ENCODE results near the gene PAOX.

DNA sequence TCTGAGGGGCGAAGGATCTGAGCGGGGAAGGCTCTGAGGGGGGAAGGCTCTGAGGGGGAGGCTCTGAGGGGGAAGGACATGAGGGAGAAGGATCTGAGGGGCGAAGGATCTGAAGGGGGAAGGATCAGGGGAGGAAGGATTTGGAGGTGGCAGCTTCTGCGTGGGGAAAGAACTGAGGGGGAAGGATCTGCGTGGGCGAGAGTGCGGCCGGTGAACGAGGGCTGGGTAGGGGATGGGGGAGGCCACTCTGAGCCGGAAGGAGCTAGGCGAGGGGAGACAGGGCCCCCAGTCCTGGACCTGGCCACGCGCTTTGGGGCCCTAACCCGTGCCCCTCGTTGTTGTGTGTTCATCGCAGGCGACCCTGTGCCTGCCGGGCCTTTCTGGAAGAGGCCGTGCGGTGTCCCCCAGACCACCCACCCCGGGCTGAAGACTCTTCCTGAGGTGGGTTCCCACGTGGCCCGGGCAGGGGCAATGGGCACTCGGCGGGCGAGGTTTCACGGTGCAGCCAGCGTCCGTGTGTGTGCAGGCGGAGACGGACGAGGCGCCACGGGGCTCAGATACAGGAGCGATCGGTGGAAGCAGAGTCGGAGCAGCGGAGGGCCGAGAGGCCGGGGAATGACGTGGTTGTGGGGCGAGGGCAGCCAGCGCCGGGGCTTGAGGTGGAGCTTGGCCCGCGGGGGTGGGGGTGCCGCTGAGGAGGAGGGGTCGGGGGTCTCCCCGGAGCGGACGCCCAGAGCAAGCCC, 44.4 kb upstream of the PAOX start:
- TF ChIP-seq, protein P1, sequence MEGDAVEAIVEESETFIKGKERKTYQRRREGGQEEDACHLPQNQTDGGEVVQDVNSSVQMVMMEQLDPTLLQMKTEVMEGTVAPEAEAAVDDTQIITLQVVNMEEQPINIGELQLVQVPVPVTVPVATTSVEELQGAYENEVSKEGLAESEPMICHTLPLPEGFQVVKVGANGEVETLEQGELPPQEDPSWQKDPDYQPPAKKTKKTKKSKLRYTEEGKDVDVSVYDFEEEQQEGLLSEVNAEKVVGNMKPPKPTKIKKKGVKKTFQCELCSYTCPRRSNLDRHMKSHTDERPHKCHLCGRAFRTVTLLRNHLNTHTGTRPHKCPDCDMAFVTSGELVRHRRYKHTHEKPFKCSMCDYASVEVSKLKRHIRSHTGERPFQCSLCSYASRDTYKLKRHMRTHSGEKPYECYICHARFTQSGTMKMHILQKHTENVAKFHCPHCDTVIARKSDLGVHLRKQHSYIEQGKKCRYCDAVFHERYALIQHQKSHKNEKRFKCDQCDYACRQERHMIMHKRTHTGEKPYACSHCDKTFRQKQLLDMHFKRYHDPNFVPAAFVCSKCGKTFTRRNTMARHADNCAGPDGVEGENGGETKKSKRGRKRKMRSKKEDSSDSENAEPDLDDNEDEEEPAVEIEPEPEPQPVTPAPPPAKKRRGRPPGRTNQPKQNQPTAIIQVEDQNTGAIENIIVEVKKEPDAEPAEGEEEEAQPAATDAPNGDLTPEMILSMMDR (IDR thresholded peaks at IDR 0.05): no peak
- no peak for TF ChIP-seq POLR2A (IDR thresholded peaks at IDR 0.05)
